LNCAP (cell line): ENCODE results near the gene TSPAN9.

ENCODE experiments used
- CTCF ChIP-seq: fragments of 450-650 bp; IDR thresholded peaks from 2 replicates; pipeline ENCODE4 v1.5.1; 2017; ENCODE audit warnings: mild to moderate bottlenecking

Gene TSPAN9

GRCh38 chr12:3217683-3218079, 140.5 kb downstream of the TSPAN9 start:
- TF ChIP-seq CTCF = no peak

GRCh38 chr12:3218228-3219171, 141.3 kb downstream of the TSPAN9 start:
- no peak for TF ChIP-seq CTCF

GRCh38 chr12:3219233-3219632, 142.1 kb downstream of the TSPAN9 start:
- no peak for TF ChIP-seq CTCF

- no peak for TF ChIP-seq CTCF
Measured at GRCh38 chr12:3220382-3221321, 143.5 kb downstream of the TSPAN9 start.

- TF ChIP-seq CTCF = no peak
Measured at GRCh38 chr12:3222306-3222705, 145.1 kb downstream of the TSPAN9 start.

- no peak for TF ChIP-seq CTCF
Measured at GRCh38 chr12:3222979-3223378, 145.8 kb downstream of the TSPAN9 start.
